ENCODE data around the gene FAM222A. TPM values are rescaled to one million over a fixed set of nuclear protein-coding genes. Genes with fewer than 3 reads are reported as not detected.

FAM222A gene
- total RNA-seq, 3 donors from 2014 or later: 1.7 to 4.4 (median 3.5) TPM

- DNase-seq (no peak), ATAC-seq (no peak)
- TF ChIP-seq, protein P1, sequence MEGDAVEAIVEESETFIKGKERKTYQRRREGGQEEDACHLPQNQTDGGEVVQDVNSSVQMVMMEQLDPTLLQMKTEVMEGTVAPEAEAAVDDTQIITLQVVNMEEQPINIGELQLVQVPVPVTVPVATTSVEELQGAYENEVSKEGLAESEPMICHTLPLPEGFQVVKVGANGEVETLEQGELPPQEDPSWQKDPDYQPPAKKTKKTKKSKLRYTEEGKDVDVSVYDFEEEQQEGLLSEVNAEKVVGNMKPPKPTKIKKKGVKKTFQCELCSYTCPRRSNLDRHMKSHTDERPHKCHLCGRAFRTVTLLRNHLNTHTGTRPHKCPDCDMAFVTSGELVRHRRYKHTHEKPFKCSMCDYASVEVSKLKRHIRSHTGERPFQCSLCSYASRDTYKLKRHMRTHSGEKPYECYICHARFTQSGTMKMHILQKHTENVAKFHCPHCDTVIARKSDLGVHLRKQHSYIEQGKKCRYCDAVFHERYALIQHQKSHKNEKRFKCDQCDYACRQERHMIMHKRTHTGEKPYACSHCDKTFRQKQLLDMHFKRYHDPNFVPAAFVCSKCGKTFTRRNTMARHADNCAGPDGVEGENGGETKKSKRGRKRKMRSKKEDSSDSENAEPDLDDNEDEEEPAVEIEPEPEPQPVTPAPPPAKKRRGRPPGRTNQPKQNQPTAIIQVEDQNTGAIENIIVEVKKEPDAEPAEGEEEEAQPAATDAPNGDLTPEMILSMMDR (IDR thresholded peaks at IDR 0.05): no peak
Observed at GRCh38 chr12:109762071-109762672, 48.5 kb downstream of the FAM222A start.

DNA sequence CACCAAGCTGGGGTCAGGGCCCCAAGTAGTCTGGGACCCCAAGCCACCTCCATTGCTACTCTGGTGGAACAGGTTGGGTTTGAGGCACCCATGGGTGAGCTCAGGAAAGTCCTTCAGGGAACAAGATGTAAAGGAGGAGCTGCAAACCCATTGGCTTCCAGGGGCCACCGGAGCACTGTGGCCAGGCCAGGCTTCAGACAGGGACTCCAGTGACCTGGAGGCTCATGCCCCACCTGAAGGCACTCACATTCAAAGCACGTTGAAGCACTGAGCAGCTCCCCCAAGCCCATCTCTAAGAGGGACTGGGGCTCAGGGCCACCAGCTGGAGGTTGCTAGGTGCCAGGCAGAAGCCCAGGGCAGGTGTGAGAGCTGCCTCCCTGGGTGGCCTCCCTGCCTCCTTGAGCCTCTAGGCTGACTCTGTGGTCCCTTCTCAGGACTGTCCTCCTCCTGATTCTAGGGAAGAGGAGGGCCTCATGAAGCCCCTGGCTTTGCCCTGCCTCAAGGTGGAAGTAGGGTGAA, 49.1 kb downstream of the FAM222A start:
- peak in 1 of 3 donors; percentile 10 for DNase-seq
- Histone ChIP-seq H3K36me3 (ENCODE audit: low read depth) (no peaks in the 10 kb centered on the region), H3K9me3 (peaks cover 2% of the 10 kb centered on the region), H3K4me1 (ENCODE audit: low read depth) (no peaks in the 10 kb centered on the region), H3K4me3 (no peak overlapping the region)
- intact Hi-C loops (cut with DNase I, micrococcal nuclease): no loop called here
- TF ChIP-seq, protein P1 (IDR thresholded peaks at IDR 0.05): no peak
- ATAC-seq: peak; percentile 6

More at GRCh38 chr12:109762071-109762672, 48.5 kb downstream of the FAM222A start:
- H3K4me3 ChIP-seq: no peak overlapping the region
- no peaks in the 10 kb centered on the region for H3K4me1 ChIP-seq (ENCODE audit: low read depth)
- peaks cover 2% of the 10 kb centered on the region for H3K9me3 ChIP-seq
- H3K36me3 ChIP-seq (ENCODE audit: low read depth): no peaks in the 10 kb centered on the region
- intact Hi-C loops (cut with DNase I, micrococcal nuclease): no loop called here

DNA sequence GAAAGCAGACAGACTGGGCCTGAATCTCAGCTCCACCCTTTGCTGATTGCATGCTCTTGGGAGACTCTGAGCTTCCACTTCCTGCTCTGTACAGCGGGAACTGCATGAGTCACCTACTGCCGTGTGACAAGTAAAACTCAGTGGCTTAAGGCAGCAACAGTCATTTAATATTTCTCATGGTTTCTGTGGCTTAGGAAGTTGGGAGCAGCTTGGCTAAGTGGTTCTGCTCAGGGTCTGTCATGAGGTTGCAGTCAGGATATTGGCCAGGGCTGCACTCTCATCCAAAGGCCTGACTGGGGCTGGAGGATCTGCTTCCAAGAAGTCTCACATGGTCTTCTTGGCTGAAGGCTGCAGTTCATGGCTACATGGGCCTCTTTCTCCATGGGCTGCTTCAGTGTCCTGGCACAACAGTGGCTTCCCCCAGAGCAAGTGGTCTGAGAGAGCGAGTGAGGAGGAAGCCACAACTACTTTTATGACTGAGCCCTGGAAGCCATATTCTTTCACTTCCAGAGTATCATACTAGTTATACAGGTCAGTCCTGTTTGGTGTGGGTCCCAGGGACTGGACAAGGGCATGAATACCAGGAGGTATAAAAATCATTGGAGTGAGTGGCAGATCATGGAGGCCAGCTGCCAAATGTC, 49.7 kb downstream of the FAM222A start:
- H3K36me3 ChIP-seq (ENCODE audit: low read depth): no peaks in the 10 kb centered on the region
- intact Hi-C loops (cut with DNase I, micrococcal nuclease): no loop called here
- DNase-seq (peak in 2 of 3 donors; percentile 10 to 14), ATAC-seq (peak; percentile 91)
- H3K4me3 ChIP-seq: no peak overlapping the region
- TF ChIP-seq, protein P1 (IDR thresholded peaks at IDR 0.05): no peak
- H3K9me3 ChIP-seq: peaks cover 2% of the 10 kb centered on the region
- H3K4me1 ChIP-seq (ENCODE audit: low read depth): no peaks in the 10 kb centered on the region

DNA sequence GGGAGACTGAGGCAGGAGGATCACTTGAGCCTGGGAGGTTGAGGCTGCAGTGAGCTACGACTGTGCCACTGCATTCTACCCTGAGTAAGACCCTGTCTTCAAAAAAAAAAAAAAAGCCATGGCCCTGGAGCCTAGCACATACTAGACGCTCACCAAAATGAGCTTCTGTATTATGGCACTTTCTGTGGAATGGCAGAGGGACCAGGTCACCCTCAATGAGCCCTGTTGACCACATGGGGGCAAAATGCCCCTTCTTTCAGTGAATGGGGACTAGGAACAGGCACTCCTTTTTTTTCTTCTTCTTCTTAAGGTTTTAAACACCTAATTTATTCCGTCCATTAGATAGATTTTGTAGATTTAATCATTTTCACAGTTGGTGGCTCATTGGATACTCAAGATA, 50.5 kb downstream of the FAM222A start:
- TF ChIP-seq, protein P1 (IDR thresholded peaks at IDR 0.05): no peak
- Histone ChIP-seq H3K9me3 (peaks cover 2% of the 10 kb centered on the region), H3K4me1 (ENCODE audit: low read depth) (no peaks in the 10 kb centered on the region), H3K36me3 (ENCODE audit: low read depth) (no peaks in the 10 kb centered on the region), H3K4me3 (no peak overlapping the region)
- DNase-seq (no peak), ATAC-seq (no peak)
- intact Hi-C loops (cut with DNase I, micrococcal nuclease): no loop called here

- Histone ChIP-seq H3K36me3 (ENCODE audit: low read depth) (no peaks in the 10 kb centered on the region), H3K4me3 (no peak overlapping the region), H3K9me3 (peaks cover 2% of the 10 kb centered on the region), H3K4me1 (ENCODE audit: low read depth) (no peaks in the 10 kb centered on the region)
- DNase-seq: peak in 1 of 3 donors; percentile 20
- TF ChIP-seq, protein P1 (IDR thresholded peaks at IDR 0.05): no peak
- intact Hi-C loops (cut with DNase I, micrococcal nuclease): no loop called here
- ATAC-seq: no peak
Observed at GRCh38 chr12:109764776-109765445, 51.3 kb downstream of the FAM222A start.

Data from mucosa of descending colon (tissue), 3 donors.